GM19043 (cell line): Measurements from ENCODE around the gene NFIA.

Source experiments
- ATAC-seq: cut with Tn5 transposase; IDR thresholded peaks from one replicate; pipeline ENCODE4 v1.9.1; 2021; ENCODE audit warnings: low read depth; ENCODE audit not compliant: unreplicated experiment

The NFIA gene

DNA sequence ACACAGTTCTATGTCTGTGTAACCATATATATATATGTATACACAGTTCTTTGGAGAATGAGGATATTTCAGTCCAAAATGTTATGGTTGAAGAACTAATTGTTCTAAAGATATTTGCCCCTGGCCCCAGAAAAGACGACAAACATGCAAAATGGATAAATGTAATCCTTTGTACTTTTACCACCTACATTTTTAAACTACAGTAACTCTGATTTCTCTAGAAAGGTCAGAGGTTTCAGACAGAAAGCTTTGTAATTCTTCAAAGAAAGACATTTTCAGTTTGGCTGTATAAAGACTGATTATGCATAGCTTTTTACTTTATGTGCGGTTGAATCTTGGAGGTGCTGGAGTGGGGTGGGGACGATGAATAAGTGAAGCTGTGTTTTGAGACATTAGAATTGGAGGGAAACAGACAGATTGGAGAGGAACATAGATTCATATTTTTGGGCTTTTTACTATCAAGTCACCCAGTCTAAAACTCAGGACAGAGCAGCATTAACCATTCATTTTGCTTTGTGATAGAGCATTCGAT lies 16.6 kb downstream of the NFIA start:
- ATAC-seq = no peak

DNA sequence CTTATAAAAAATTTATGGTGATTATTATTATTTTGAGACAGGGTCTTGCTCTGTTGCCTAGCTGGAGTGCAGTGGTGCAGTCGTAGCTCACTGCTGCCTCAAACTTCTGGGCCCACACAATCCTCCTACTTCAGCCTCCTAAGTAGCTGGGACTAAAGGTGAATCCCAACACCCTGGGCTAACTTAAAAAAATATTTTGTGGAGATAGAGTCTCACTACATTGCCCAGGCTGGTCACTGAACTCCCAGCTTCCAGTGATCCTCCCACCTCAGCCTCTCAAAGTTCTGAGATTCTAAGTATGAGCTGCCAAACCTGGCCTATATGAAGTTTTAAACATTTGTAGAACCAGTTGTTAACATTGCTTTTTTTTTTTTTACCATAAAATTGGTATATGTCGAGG lies 18.2 kb downstream of the NFIA start:
- ATAC-seq = no peak

DNA sequence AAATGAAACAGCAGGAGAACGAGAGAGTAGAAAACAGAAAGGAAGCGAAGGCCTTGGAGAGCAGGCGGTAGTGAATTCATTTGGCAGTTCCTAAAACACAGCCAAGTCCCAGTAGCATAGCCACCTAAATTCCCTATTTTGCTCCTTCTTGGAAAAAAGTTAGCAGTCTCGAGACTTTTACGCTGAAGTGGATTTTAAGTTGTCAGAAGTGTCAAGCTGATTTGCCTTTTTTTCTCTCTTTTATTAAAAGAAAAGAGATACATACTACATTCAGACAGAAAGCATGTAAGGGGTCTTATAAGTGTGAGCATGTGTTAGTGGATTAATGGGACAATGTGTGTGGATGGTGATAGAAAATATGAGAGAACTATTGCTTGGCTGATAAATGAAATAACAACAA lies 19.2 kb downstream of the NFIA start:
- no peak for ATAC-seq

DNA sequence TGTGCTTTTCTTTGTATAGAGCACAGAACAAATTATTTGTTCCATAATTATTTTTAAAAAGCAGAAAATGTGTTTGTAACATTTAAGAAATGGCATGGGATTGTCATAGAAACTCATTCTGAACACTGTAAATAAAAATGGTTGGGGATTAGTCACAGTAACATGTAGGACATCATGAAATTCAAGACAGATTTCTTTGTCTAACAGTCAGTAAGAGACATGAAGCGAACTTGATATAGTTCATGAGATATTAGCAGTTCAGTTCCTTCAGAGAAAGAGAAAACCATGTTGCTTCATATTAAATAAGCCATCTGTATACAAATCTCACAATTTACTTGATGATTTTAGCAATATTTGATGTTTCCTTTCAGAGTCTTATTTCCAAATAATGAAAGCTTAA lies 19.7 kb downstream of the NFIA start:
- no peak for ATAC-seq

DNA sequence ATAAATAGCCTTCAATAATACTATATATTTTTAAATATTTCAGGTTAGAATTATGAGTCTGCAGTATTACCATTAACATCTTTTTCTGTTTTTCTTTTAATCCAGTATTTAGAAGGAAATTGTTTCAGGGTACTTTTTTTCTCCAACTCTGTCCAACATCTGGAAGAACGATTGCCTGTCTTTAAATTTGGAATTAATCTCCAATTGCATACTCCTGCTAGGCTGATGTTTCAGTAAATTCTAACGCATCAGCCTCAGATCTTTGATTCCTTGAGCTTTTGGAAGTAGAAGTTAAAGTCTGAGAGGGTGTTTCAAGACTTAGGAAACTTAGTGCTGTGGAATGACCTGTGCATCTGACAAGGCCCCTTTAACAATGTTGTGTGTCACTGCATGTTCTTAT lies 20.3 kb downstream of the NFIA start:
- no peak for ATAC-seq

DNA sequence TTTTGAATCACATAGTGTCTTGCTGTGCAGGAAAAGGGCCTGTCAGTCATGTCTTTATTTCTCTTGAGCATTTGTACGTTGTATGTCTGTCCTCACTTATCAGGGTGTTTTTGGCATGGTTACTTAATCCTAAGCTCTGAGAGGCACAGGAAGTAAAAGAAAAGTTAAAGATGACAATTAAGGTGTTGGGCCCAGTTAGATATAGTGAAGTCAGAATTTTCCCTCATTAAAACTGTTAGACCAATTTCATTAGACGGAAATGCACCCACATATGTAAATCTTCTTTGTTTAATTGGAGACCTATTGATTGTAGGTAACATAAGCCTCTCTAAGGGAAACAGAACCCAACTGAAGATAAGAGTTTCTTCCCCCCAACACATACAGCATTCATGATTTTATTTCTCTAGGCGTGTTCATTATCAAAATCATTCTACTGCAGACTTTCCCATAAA lies 21.9 kb downstream of the NFIA start:
- ATAC-seq = no peak

DNA sequence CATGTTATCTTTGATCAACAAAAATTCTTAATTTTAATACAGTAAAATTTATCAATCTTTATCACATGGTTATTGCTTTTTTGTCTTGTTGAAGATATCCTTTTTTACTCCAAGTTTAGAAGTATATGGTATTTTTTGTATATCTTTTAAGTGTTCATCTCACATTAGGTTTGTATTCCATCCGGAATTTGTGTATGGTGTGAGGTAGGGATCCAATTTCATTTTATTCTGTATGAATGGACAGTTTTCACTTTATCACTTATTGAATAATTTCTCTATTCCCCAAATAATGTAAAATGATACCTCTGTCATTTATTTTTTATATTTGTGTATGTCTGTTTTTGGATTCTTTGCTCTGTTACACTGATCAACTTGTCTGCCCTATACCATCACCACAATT lies 25.3 kb downstream of the NFIA start:
- no peak for ATAC-seq

- no peak for ATAC-seq
Measured at GRCh38 chr1:61109158-61109557, 26.8 kb downstream of the NFIA start.

DNA sequence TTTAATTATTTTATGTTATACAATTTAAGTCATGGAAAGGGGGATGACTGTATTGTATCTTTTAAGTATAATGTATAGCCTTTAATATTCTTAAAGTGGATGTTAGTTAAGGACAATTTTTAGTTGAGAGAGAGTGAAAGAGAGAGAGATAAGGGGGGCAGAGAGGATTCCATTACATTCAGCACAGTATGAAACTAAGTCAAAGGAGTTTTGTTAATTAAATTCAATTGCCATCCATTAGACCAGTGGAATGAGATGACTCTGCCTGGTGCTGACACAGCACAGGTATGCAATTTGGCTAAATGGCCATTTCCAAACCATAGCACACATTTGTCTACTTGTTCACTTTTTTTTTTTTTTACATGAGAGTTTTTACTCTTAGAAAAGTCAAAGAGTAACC lies 27.5 kb downstream of the NFIA start:
- no peak for ATAC-seq

DNA sequence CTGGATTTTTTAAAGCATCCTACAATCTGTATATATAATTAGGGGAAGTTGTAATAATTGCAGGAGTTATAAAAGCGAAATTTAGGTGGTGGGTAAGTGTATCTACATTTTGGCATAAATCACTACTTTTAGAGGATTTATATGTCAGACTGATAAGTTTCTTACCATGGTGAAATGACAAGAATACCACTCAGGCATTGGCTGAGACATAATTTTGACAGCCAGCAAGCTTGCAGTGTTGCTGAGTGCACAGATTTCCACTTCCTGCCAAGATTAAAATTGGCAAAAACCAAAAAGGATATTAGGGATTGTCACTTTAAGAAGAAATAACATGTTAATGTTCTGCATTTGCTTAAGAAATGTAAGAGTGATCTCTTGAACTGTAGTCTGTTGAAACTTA lies 28.2 kb downstream of the NFIA start:
- no peak for ATAC-seq

GRCh38 chr1:61111084-61112004 lies 29.0 kb downstream of the NFIA start:
- no peak for ATAC-seq

- ATAC-seq = no peak
Measured at GRCh38 chr1:61114178-61114870, 32.0 kb downstream of the NFIA start.

DNA sequence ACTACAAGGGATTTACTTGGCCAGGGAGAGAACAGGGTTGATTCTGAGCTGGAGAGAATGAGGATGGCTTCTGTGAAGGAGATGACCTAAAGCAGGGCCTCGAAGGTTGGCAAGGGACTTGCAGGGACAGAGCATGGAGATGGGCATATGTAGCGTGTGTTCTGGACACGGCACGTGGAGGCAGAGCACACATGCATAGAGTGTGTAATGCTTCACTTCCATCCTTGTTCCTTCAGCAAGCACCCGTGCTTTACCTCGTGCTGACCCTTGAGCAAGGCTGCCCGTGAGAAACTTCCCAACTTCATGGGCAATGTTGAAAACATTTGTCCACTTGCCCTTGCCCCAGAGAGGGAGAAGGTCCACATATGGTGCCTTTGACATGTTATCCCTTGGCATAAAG lies 33.1 kb downstream of the NFIA start:
- no peak for ATAC-seq

DNA sequence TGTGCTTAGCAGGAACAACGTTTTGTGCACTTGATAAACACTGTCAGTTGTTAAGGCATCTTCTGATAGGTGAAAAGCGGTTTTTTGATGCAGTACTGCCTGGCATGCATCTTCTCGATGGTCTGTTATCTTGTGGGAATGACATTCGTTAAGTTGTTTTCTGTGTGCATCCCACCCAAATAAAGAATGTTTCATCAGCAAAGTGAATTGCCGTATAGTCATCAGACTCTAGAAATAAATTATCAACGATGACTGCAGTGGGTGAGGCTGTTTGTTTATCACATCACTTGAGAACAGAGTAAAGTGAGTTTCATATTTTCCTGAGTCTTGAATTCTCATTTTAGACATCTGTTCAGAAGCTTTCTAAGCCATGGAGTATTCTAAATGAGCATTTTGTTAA lies 34.1 kb downstream of the NFIA start:
- ATAC-seq = no peak

DNA sequence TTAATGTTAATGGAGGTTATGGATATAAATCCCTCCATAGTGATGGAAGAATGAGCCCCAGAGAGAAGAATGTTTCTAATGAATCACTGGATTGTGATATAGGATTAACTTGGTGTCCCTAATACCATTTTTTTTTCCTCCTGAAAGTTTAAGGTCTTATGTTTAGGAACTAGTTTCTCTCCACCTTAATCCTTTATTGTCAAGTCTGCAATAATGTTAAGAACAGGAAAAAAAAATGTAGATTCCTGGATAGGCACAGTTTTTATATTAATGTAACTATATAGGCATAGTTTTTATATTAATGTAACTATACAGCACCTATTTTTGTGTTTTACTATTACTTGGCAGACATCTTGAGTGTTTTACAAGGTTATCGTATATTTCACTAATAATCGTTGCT lies 34.9 kb downstream of the NFIA start:
- no peak for ATAC-seq

DNA sequence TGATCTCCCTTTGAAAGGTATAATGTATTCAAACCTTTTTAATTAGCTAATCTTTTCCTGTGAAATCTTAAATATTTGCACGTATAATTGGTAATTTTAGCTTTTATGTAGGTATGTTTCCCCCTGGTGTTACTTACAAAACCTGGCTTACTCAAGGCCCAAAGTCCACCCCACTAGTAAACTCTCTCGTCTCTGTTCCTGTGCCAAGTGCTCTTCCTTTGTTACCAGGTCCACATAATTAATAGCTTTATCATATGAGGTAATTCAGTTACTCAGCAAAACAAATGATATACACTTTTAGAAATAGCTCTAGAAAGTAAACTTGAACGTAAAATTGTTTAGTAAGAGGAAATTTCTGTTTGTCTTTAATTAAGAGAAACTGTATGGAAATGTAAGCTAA lies 36.7 kb downstream of the NFIA start:
- no peak for ATAC-seq

GRCh38 chr1:61120246-61120840 lies 38.0 kb downstream of the NFIA start:
- no peak for ATAC-seq

DNA sequence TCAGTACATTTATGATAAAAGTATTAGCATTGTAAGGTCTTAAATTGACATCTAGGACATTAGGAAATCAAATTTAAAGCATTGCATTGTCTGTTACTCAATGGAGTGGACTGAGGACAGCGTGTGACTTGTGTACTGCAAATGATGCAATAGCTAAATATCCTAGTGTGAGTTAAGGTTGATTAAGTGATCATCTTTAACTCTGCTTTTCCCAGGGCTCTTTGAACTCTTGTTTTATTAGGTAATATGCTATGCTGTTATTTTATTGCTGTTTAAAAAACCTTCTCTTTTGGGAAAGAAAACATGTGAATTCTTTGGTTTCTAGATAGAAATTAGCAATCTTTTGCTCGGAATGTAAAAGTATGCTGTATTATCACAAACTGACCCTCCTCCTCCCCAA lies 38.6 kb downstream of the NFIA start:
- no peak for ATAC-seq

GRCh38 chr1:61121631-61122030 lies 39.3 kb downstream of the NFIA start:
- no peak for ATAC-seq

- no peak for ATAC-seq
Measured at GRCh38 chr1:61122389-61122788, 40.0 kb downstream of the NFIA start.

DNA sequence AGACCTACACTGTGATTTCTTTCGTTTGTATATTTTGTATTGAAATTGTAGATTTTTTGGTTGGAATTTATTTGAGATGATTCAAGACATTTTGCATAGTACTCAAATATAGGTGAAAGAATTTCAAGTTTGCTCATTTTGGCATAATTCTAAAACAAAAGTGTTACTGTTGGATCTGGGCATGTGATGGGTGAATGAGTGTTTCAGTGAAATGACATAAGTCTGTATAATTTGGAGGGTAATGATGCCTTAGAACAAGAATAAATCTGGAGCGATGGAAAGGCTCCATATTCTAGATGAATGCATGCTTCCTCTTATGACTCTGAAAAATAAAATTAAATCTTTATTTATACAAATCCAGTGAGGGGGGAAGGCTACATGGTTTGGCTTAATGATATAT lies 41.0 kb downstream of the NFIA start:
- ATAC-seq = no peak
